Measurements from ENCODE around the gene MPC1. TPM values are rescaled to one million over a fixed set of nuclear protein-coding genes. Genes with fewer than 3 reads are reported as not detected.

The MPC1 gene
- total RNA-seq, 6 experiments from 2014 or later, result 21.7 to 24.5 (median 22.9) TPM

- H3K9me3 Mint-ChIP-seq, result no peaks in the 10 kb centered on the region
- H3K4me3 Mint-ChIP-seq, result no peak overlapping the region
- DNase-seq, result no peak
- TF ChIP-seq CTCF (IDR thresholded peaks at IDR 0.05), result no peak
- peaks cover 15% of the 10 kb centered on the region for H3K4me1 Mint-ChIP-seq (ENCODE audit: low read depth)
- peaks cover 7% of the 10 kb centered on the region for H3K36me3 Mint-ChIP-seq (ENCODE audit: low read depth)
- H3K27me3 Mint-ChIP-seq (ENCODE audit: insufficient read depth), result peaks cover 9% of the 10 kb centered on the region
- no peak overlapping the region for H3K27ac Mint-ChIP-seq
Observed at GRCh38 chr6:166344240-166344639, 38.5 kb downstream of the MPC1 start.

GRCh38 chr6:166343150-166343487 lies 39.6 kb downstream of the MPC1 start:
- Mint-ChIP-seq H3K27ac (0 out of 2 replicates have a peak overlapping the region, but pooled peaks have one; percentile 43), H3K36me3 (ENCODE audit: low read depth) (peaks cover 7% of the 10 kb centered on the region), H3K4me1 (ENCODE audit: low read depth) (peaks cover 15% of the 10 kb centered on the region), H3K4me3 (peak overlapping the region; percentile 98), H3K9me3 (no peaks in the 10 kb centered on the region), H3K27me3 (ENCODE audit: insufficient read depth) (peaks cover 7% of the 10 kb centered on the region)
- DNase-seq, result no peak
- no peak for TF ChIP-seq CTCF (IDR thresholded peaks at IDR 0.05)

- no peak for TF ChIP-seq CTCF (IDR thresholded peaks at IDR 0.05)
- Mint-ChIP-seq H3K9me3 (no peaks in the 10 kb centered on the region), H3K4me1 (ENCODE audit: low read depth) (peaks cover 15% of the 10 kb centered on the region), H3K27me3 (ENCODE audit: insufficient read depth) (peaks cover 3% of the 10 kb centered on the region), H3K27ac (peak within 1 kb of the TSS; percentile 90), H3K36me3 (ENCODE audit: low read depth) (peaks cover 10% of the 10 kb centered on the region), H3K4me3 (peak within 1 kb of the TSS; percentile 98)
- peak; percentile 55 for DNase-seq
Observed at GRCh38 chr6:166342349-166343149, 40.2 kb downstream of the MPC1 start, which contains the start of gene SFT2D1. TSS of gene SFT2D1 (minus strand) at chr6:166342545. CDS start at chr6:166342481, 64 bp downstream.

GRCh38 chr6:166341977-166342348 lies 40.8 kb downstream of the MPC1 start:
- H3K27ac Mint-ChIP-seq, result peak overlapping the region; percentile 90
- DNase-seq, result no peak
- H3K9me3 Mint-ChIP-seq, result no peaks in the 10 kb centered on the region

GRCh38 chr6:166341464-166341863 lies 41.3 kb downstream of the MPC1 start:
- H3K27ac Mint-ChIP-seq, result peak overlapping the region; percentile 90
- peaks cover 3% of the 10 kb centered on the region for H3K27me3 Mint-ChIP-seq (ENCODE audit: insufficient read depth)
- H3K4me1 Mint-ChIP-seq (ENCODE audit: low read depth), result peaks cover 15% of the 10 kb centered on the region
- H3K36me3 Mint-ChIP-seq (ENCODE audit: low read depth), result peaks cover 14% of the 10 kb centered on the region
- peak overlapping the region; percentile 98 for H3K4me3 Mint-ChIP-seq
- TF ChIP-seq CTCF (IDR thresholded peaks at IDR 0.05), result no peak
- DNase-seq, result no peak
- no peaks in the 10 kb centered on the region for H3K9me3 Mint-ChIP-seq

More at GRCh38 chr6:166341977-166342348, 40.8 kb downstream of the MPC1 start:
- H3K4me3 Mint-ChIP-seq, result peak overlapping the region; percentile 98
- H3K36me3 Mint-ChIP-seq (ENCODE audit: low read depth), result peaks cover 14% of the 10 kb centered on the region
- peaks cover 15% of the 10 kb centered on the region for H3K4me1 Mint-ChIP-seq (ENCODE audit: low read depth)
- H3K27me3 Mint-ChIP-seq (ENCODE audit: insufficient read depth), result peaks cover 3% of the 10 kb centered on the region
- no peak for TF ChIP-seq CTCF (IDR thresholded peaks at IDR 0.05)
